Renal cortical epithelial cell (primary cell): ENCODE data around the gene NUP107. TPM values are rescaled to one million over a fixed set of nuclear protein-coding genes. Genes with fewer than 3 reads are reported as not detected.
A peak's percentile ranks its signal among the peaks of the same experiment; 100 is the strongest.

Experiments
- DNase-seq: peaks from one replicate; pipeline ENCODE4 v3.0.0-alpha.2; 2011; ENCODE audit warnings: low read depth
- total RNA-seq: library from RNA; depleted of rRNA; stranded (reverse); fragments of >200 nt; gene quantifications from 2 replicates; pipeline ENCODE4 v1.2.3, GENCODE V29; 2014

The NUP107 gene
- total RNA-seq, 1 donor from 2014 or later: 46.8 TPM

DNA sequence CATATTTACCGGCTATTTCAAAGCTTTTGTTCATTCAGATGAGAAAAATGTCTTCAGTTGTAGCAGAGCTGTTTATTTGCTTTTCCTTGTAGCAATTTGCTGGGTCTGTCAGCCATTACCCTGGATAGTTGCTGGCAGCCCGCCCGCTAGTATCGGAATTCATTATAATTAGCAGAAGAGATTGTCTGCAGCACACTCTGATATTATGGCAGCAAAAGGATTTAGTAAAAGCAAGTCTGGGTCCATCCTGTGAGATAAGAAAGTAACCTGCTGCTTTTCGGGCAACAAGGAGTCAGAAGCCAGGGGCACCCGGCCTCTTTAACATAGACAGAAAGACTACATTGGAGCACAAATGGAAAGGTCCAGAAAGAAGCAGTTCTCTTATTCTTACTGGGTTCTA, 53.1 kb downstream of the NUP107 start:
- no peak for DNase-seq

DNA sequence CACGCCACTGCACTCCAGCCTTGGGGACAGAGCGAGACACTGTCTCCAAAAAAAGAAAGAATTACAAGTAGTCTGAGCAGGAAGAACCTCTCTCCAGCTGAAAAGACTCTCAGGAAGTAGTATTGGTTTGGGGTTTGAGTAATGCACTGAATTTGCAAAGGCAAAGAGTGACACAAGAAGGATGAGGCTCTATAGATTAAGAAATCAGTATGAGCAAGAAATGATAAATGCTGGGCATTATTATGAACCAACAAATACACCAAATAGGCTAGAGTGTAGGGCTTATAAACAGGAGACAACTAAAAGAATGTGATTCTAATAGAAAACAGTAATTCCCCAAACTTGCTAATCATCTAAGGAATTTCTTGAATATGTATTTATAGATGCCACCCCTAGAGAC, 56.6 kb downstream of the NUP107 start:
- no peak for DNase-seq

DNA sequence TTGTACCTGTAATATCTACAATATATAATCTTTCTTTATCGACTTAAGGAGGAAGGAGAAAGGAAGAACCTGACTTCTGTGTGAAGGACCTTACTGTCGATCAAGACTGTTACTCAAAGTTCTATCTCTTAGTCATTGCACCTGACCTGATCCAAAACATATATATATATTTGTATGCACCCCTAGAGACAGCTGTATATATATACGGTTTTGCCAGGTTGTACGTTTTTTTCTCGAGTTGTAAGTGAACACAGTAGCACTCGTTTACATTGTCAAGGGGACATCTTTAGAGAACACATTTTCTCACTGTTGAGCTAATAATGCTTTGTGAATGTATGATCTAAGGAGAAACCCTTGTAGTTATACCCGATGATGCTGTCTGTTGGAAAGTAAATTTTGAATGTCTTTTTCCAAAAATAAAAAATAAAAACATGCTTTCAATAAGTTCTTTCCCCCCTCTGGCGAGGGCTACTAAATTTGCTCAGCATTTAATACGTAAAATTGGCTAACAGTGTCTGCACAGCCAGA, 58.7 kb downstream of the NUP107 start:
- no peak for DNase-seq

DNA sequence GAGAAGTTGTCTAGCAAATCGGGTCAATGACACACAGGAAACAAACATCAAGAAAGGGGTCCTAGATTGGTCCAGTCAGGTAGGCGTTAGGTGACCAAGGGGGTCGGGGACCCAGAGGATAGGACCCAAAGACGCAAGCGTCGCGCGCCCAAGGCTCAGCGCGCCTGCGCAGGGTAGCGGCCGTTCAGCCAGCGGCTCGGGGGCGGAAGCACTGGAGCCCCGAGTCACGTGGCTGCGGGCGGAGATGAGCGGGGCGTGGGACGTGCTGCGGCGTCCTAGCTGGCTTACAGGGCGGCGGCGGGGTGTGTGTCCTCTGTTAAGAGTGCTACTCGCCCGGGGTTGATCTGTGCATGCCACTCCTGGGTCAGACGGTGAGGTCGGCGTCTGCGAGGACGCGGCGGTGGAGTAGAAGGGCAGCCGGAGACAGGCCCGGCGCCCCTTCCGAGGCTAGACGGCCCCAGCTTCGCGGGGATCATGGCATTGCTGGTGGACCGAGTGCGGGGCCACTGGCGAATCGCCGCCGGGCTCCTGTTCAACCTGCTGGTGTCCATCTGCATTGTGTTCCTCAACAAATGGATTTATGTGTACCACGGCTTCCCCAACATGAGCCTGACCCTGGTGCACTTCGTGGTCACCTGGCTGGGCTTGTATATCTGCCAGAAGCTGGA, 59.3 kb downstream of the NUP107 start, which contains the start of gene SLC35E3:
TSS of gene SLC35E3 (plus strand) at position 273 of the 668 bp plus-strand sequence. CDS start at position 475, 202 bp downstream.
- peak; percentile 62 for DNase-seq

DNA sequence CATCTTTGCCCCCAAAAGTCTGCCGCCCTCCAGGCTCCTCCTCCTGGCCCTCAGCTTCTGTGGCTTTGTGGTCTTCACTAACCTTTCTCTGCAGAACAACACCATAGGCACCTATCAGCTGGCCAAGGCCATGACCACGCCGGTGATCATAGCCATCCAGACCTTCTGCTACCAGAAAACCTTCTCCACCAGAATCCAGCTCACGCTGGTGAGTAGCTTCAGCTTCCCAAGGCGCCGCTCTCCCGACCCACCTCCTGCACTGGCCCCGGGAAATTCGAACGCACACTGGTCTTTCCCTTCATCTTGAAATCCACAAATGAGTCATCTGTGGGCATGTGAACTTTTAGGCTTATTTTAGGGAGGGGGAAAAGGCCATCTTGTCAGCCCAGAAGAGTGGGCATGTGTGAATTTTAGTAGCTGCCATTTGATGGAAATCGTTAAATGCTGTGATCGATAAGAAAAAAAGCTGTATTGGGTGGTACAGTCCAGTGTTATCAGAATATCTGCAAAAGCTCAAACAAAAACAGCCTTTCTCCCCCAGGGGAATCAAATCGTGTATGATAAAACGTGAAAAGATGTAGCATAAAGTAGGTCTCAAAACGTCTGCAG, 59.9 kb downstream of the NUP107 start:
- DNase-seq: peak; percentile 72

DNA sequence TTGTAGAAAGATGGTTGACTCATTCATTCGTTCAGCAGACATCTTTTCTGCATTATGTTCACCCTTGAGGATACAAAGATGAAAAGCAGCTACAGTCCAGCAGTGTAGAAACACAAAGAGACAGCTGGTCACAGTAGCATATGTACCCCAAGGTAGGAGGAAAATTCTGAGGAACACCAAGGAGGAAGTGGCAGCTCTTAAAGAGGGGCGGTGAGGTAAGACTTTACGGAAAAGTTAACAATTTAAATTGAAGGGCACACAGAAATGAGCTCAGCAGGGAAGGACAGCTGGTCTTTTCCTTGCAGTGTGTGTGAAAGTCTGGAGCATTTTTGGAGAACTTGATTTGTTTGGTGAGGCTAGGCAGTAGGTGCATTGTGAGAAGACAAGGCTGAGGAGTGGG, 62.7 kb downstream of the NUP107 start:
- no peak for DNase-seq

DNA sequence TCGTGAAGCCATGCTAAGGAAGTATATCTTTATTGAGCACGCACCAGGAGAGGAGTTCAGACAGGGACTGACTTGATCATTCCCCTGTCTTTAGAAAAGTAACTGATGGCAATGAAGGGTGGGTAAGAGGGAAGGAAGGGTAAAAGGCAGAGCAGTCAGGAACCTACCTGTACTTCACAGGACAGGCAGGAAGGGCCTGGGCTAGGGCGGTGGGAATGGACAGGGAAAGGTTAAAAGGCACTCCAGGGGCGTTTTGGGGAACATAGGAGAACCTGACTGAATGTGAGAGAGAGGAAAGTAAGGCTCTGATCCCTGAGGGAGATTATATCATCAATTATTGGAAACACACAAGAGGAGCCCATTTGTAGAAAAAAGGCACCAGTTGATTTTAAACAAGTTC, 63.1 kb downstream of the NUP107 start:
- DNase-seq: no peak

DNA sequence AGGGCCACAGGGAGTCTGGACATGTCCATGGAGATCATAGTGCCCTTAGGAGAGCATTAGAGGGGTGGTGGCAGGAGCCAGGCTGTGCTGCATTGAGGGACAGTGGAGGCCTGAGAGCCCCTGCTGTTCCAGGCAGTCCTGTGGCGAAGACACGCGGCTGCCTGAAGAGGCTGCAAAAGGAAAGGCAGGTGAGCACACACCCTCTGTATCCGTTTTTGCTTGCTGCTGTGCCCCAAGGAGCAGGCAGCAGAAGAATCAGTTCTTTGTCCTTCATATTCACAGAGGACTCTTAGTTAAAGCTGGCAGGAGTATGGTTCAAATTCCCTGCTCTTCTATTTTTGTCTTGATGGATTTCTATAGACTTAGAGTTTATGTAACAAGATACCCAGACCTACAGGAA, 63.7 kb downstream of the NUP107 start:
- DNase-seq: no peak

DNA sequence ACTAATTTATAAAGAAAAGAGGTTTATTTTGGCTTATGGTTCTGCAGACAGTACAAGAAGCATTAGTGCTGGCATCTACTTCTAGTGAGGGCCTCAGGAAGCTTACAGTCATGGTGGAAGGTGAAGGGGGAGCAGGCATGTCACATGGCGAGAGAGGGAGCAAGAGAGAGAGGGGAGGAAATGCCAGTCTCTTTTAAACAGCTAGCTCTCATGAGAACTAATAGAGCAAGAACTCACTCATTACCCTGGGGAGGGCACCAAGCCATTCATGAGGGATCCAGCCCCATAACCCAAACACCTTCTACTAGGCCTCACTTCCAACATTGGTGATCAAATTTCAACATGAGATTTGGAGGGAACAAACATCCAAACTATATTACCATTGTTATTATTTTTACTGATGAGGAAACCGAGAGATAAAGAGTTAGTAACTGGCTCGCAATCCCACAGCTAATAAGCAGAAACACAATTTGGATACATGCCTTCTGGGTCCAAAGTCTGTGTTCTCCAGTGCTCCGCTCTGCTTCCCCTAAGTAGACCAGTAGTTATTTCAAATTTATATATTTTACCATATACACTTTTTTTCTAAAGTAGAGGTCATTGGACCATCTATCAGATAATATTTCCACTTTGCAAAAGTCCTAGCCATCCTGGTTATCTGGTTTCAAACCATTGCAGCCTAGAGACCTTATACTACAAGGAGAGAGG, 68.9 kb downstream of the NUP107 start:
- no peak for DNase-seq

DNA sequence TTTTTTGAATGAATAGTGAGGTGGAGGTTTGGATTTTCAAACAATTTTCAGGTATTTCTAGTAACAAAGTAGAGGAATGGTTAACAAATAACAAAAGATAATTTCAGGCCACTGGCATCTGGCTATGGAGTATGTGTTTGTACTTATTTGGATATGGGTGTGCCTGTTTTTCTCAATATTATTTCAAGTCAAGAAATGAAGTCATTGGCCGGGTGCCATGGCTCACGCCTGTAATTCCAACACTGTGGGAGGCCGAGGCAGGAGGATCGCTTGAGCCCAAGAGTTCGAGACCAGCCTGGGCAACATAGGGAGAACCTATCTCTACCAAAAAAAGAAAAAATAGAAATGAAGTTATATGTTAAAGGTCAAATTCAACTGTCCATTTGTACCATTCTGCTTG, 73.1 kb downstream of the NUP107 start:
- no peak for DNase-seq

DNA sequence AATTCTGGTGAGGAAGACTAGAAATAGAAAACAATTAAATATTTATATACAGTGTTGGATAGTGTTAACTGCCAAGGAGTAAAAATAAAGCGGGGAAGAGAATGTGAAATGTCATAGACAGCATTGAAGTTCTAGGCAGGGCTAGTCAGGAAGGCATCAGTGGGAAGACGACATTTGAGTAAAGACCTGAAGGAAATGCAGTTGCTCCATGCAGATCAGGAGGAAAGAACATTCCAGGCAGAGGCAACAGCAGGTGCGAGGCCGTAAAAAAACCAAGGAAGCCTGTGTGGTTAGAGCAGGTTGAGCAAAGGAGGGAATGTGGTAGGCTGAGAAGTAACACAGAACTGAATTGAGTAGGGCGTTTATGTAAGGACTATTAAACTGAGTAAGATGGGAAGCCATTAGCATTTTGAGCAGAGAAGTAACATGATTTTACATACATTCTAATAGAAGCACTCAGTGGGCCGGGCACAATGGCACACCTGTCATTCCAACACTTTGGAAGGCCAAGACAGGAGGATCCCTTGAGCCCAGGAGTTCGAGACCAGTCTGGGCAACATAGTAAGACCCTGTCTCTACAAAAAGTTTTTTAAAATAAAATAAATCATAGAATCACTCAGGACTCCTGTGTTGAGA, 74.1 kb downstream of the NUP107 start:
- no peak for DNase-seq

DNA sequence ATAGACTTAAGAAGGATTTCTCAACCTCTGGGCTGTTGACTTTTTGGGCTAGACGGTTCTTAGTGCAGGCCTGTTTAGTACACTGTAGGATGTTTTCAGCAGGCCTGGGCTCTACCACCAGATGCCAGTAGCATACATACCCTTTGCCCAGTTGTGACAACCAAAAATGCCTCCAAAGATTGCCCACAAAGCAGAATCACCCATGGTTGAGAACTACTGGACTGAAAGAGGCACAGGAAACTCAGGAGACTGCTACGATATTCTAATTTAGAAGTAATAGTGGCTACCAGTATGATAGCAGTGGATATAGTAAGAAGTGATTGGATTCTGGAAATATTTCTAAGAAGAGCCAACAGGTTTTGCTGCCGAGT, 74.6 kb downstream of the NUP107 start:
- DNase-seq: no peak

DNA sequence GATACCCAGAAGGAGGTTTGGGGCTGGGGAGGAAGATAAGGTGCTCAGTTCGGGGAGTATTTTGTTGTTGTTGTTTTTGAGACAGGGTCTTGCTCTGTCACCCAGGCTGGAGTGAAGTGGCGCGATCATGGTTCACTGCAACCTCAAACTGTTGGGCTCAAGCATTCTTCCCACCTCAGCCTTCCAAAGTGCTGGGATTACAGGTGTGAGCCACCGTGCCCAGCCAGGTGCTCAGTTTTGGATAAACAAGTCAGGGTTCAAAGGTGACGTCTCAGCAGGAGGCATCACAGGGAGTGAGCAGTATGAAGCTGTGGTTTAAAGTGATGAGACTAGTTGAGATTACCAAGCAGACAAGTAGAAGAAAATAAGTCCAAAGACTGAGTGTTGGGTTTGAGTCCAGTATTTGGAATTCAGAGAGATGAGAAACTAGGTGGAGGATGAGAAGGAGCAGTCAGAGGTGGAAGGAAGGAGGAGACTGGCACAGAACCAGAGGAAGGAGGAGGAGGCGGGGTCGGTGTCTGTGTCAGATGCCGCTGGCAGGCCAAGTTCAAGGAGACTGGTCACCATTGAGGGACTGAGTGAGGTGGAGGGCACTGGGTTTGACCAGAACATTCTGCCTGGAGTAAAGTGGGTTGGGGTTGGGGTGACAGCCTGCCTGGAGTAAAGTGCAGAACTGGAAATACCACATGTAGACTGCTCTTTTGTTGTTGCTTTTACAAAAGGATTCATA, 75.3 kb downstream of the NUP107 start:
- no peak for DNase-seq

DNA sequence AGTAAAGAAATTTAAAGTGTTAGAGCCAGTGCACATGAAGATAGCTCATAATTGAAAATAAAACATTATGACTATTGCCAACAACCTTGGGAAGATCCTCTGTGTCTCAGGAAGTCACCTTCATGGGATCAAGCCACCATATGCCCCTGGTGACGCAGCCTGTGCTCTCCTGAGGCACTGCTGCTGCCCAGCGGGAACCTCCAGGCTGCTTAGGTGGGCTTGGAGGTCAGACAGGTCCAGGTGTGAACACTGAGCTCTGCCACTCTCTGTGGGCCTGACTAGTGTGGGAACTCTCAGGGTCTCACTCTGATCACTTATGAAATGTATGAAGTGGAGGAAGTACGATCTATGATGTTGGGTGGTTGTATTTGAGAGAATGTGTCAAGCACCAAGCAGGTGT, 75.9 kb downstream of the NUP107 start:
- DNase-seq: no peak

DNA sequence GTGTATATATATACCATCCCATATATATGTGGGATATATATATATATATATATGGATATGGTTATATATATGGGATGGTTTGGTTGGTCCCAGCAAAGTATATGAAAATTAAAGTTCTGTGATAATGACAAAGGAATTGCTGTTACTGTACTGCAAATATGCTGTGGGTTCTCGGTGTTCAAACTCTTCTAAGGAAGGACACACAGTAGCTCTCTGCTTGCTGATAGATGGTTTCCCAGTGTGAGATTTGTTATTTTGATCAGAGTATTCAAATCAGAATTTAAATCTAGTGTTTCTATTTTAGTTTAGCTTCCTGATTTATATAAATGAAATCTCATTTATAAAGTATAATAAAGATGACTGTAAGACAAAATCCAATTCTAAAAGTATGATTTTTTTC, 78.9 kb downstream of the NUP107 start:
- no peak for DNase-seq

DNA sequence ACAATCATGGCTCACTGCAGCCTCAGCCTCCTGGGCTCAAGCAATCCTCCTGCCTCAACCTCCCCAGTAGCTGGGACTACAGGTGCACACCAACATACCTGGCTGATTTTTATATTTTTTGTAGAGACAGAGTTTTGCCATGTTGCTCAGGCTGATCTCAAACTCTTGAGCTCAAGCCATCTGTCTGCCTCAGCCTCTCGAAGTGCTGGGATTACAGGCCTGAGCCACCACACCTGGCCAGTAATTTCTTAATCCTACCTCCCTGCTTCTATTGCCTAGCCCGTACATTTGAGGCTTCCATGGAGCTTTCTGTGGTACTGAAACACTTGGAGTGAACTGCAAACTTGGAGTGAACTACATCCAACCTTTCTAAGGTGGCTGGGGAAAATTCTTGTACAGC, 79.9 kb downstream of the NUP107 start:
- no peak for DNase-seq

DNA sequence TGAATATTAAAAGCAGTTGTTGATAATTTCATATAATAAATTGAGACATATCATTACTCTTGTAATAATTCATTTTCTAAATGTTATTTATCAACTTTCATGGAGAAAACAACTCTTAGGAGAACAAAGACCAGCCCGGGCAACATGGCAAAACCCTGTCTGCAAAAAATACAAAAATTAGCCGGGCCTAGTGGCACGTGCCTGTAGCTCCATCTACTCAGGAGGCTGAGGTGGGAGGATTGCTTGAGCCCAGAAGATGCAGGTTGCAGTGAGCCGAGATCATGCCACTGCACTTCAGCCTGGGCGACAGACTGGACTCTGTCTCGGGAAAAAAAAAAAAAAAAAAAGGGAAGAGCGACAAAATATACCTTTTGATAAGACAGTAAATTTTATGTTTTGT, 80.4 kb downstream of the NUP107 start:
- DNase-seq: no peak

DNA sequence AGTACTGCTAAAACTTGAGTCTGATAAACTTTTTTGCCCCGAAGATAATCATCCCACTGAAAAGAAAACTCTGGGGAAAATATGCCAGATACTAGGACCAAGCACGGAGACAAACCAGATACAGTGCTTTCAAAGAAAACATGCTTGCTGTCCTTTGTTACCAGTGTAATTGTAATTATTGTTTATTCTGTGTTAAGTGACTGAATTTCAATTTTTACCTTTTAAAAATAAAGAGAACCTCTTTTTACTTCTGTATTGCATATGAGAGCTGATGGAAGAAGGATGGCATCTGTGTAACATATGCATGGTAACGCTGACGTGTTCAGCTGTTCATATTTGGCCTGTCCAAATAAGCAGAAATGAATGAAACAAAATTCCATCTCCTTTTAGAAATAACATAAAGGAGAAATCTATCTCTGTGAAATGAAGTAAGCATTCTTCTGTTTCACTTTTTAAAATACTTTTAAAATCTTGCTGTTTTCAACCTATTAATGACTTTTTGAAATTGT, 81.7 kb downstream of the NUP107 start:
- DNase-seq: no peak

DNA sequence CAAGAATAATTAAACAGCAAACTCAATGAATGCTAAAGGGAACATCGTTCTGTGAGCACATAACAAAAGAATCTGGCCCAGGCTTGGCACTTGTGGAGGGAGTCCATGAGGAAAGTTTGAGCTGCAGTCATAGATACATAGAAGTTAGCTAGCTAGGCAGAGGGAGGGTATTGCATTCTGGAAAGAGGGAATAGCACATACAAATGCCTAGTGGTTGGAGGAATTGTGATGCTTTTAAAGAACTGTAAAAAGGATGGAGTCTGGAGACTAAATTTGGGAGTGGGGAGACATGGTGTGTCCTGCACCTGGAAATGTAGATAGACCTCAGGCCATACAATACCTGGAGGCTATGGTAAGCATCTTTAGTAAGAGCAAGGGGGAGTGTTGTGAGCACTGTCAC, 83.2 kb downstream of the NUP107 start:
- DNase-seq: no peak

DNA sequence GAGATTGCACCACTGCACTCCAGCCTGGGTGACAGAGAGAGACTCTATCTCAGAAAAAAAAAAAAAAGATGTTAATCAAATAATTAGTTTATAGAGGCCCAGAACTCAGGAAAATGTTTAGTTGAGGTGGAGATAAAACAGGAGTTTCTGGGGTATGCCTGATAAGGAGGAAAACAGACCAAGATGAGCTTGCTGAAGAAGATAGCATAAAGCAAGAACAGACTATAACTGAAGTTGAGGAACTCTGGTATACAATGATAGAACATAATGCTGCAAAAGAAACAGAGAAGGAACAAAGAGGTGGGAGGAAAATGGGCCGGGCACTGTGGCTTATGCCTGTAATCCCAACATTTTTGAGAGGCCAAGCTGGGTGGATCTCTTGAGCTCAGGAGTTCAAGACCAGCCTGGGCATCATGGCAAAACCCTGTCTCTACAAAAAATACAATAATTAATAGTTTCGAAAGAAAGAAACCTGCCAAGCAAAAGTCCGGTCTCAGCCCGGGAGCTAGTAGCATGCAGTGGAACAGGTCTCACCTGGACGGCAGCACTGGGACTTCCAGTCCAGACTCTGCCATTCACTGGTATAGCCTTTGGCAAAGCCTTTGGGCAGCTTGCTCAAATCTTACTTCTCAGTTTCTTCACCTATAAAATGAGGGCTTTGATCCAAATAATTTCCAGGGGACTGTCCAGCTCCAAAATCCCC, 84.6 kb downstream of the NUP107 start:
- DNase-seq: no peak

DNA sequence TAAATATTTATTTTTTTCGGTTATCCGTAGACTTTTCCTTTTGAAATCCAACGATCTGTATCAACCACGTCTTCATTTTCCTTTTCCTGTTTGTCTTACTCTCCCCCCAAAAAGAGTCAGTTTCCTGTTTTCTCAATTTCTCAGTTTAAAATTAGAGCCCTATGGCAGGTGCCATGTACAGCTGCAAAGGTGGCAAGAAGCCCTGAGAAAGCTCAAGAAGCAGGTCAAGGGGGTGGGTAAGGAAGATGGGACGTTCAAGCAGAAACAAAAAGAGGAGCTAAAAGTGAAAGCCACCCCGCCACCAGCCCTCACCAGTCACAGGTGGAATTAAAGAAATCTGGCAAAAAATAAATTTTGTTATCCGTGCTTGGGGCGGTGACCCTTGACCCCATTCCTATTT, 85.9 kb downstream of the NUP107 start:
- DNase-seq: no peak
